Mesenchymal stem cell (in vitro differentiated cells and primary cell): ENCODE data around the gene CCDC82.
"Not testable (repeated sequence)": the region's sequence is repeated elsewhere in the genome, so short reads cannot be mapped to it uniquely, and the experiment has no call there.

Experiments used
- DNase-seq: peaks from one replicate; pipeline ENCODE4 v3.0.0-alpha.2; 2013
- H2AFZ ChIP-seq: one replicate; pipeline ENCODE4 v1.6.1; 2013; ENCODE audit warnings: low read depth, mild to moderate bottlenecking, control low read depth, inconsistent platforms, low read length, moderate library complexity
- H2AK5ac ChIP-seq: 2 replicates; pipeline ENCODE4 v1.6.1; 2013; ENCODE audit warnings: low read length, moderate library complexity, mild to moderate bottlenecking, inconsistent platforms; ENCODE audit not compliant: severe bottlenecking
- H2BK120ac ChIP-seq: one replicate; pipeline ENCODE4 v1.6.1; 2013; ENCODE audit warnings: low read depth, mild to moderate bottlenecking, inconsistent platforms, low read length, moderate library complexity
- H2BK12ac ChIP-seq, 2 experiments: one replicate each; pipeline ENCODE4 v1.6.1; 2013; ENCODE audit warnings: inconsistent platforms in 2 of 2, low read length in 2 of 2, mild to moderate bottlenecking in 2 of 2, moderate library complexity in 2 of 2, control low read depth in 1 of 2
- H2BK15ac ChIP-seq: one replicate; pipeline ENCODE4 v1.6.1; 2013; ENCODE audit warnings: mild to moderate bottlenecking, low read depth, inconsistent platforms; ENCODE audit not compliant: poor library complexity, severe bottlenecking
- H2BK5ac ChIP-seq: 2 replicates; pipeline ENCODE4 v1.6.1; 2013; ENCODE audit warnings: low read depth, mild to moderate bottlenecking, low read length, control low read depth, inconsistent platforms; ENCODE audit not compliant: poor library complexity, severe bottlenecking
- H3K14ac ChIP-seq, 2 experiments: one replicate each; pipeline ENCODE4 v1.6.1; 2013; ENCODE audit warnings: inconsistent platforms in 2 of 2, low read length in 2 of 2, control low read depth in 1 of 2, mild to moderate bottlenecking in 1 of 2, moderate library complexity in 1 of 2
- H3K18ac ChIP-seq, 2 experiments: one replicate each; pipeline ENCODE4 v1.6.1; 2013; ENCODE audit warnings: inconsistent platforms in 2 of 2, low read length in 2 of 2, control low read depth in 1 of 2, low read depth in 1 of 2, mild to moderate bottlenecking in 1 of 2
- H3K23ac ChIP-seq, 2 experiments: one replicate each; pipeline ENCODE4 v1.6.1; 2013; ENCODE audit warnings: inconsistent platforms in 2 of 2, low read length in 2 of 2, mild to moderate bottlenecking in 2 of 2, moderate library complexity in 2 of 2, control low read depth in 1 of 2
- H3K27ac ChIP-seq: 2 replicates; pipeline ENCODE4 v1.5.1; 2013; ENCODE audit warnings: mild to moderate bottlenecking, moderate library complexity, low read length, control low read depth, inconsistent platforms; ENCODE audit not compliant: poor library complexity, severe bottlenecking
- H3K27me3 ChIP-seq, 2 experiments: 2 replicates each; pipeline versions ENCODE4 v1.6.1 to v1.7.0; 2013; ENCODE audit warnings: low read length in 2 of 2, mild to moderate bottlenecking in 2 of 2, moderate library complexity in 2 of 2, control low read depth in 1 of 2, inconsistent platforms in 1 of 2; ENCODE audit not compliant: control insufficient read depth in 1 of 2, insufficient read depth in 1 of 2
- H3K36me3 ChIP-seq, 2 experiments: 2 replicates each; pipeline versions ENCODE4 v1.6.1 to v1.7.0; 2013; ENCODE audit warnings: low read length in 2 of 2, control low read depth in 1 of 2, inconsistent platforms in 1 of 2, low read depth in 1 of 2, mild to moderate bottlenecking in 1 of 2; ENCODE audit not compliant: insufficient read depth in 2 of 2, control insufficient read depth in 1 of 2
- H3K4ac ChIP-seq, 2 experiments: one replicate each; pipeline ENCODE4 v1.6.1; 2013; ENCODE audit warnings: inconsistent platforms in 2 of 2, low read length in 2 of 2, mild to moderate bottlenecking in 2 of 2, moderate library complexity in 2 of 2, control low read depth in 1 of 2, low read depth in 1 of 2
- H3K4me1 ChIP-seq: 2 replicates; pipeline ENCODE4 v1.6.1; 2013; ENCODE audit warnings: low read depth, low read length, control low read depth; ENCODE audit not compliant: control insufficient read depth, insufficient read depth
- H3K4me2 ChIP-seq: 2 replicates; pipeline ENCODE4 v1.6.1; 2013; ENCODE audit warnings: low read length, mild to moderate bottlenecking, inconsistent platforms; ENCODE audit not compliant: poor library complexity, severe bottlenecking
- H3K4me3 ChIP-seq, 2 experiments: 2 replicates each; pipeline versions ENCODE4 v1.5.1 to v1.7.0; 2013; ENCODE audit warnings: low read length in 2 of 2, mild to moderate bottlenecking in 2 of 2, control low read depth in 1 of 2, low read depth in 1 of 2; ENCODE audit not compliant: insufficient read depth in 1 of 2
- H3K79me1 ChIP-seq: replicated peaks from 2 replicates; pipeline ENCODE4 v1.6.1; 2013; ENCODE audit warnings: mild to moderate bottlenecking, control low read depth, low read length, inconsistent platforms; ENCODE audit not compliant: poor library complexity, severe bottlenecking
- H3K9ac ChIP-seq: 2 replicates; pipeline ENCODE4 v1.7.0; 2013; ENCODE audit warnings: mild to moderate bottlenecking, low read length, moderate library complexity
- H3K9me3 ChIP-seq: 2 replicates; pipeline ENCODE4 v1.7.0; 2013; ENCODE audit warnings: mild to moderate bottlenecking, low read length; ENCODE audit not compliant: control insufficient read depth
- H4K8ac ChIP-seq: one replicate; pipeline ENCODE4 v1.6.1; 2013; ENCODE audit warnings: inconsistent platforms, mild to moderate bottlenecking, low read length, moderate library complexity
- H4K91ac ChIP-seq: one replicate; pipeline ENCODE4 v1.6.1; 2013; ENCODE audit warnings: mild to moderate bottlenecking, low read length, inconsistent platforms
- WGBS: methylation state at CpG from one replicate; pipeline ENCODE4 v1.1.7; 2013; ENCODE audit warnings: mixed read lengths; 5-methylcytosine and 5-hydroxymethylcytosine counted together

The CCDC82 gene

DNA sequence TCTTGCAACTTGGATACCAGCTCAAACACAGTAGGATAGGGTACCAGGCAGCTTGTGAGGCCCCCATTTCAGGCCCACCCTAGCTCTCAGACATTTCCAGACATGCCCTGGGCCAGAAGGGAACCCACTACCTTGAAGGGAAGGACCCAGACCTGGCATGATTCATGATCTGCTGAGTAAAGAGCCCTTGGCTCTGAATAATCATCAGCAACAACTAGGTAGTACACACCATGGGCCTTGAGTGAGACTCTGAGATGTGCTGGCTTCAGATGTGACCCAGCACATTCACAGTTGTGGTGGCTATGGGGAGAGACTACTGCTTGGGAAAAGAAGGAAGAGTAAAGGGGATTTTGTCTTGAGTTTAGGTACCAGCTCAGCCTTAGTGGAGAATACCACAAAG, 23.7 kb upstream of the CCDC82 start:
- Histone ChIP-seq H2BK5ac (no peak overlapping the region), H3K18ac (no peak overlapping the region)

DNA sequence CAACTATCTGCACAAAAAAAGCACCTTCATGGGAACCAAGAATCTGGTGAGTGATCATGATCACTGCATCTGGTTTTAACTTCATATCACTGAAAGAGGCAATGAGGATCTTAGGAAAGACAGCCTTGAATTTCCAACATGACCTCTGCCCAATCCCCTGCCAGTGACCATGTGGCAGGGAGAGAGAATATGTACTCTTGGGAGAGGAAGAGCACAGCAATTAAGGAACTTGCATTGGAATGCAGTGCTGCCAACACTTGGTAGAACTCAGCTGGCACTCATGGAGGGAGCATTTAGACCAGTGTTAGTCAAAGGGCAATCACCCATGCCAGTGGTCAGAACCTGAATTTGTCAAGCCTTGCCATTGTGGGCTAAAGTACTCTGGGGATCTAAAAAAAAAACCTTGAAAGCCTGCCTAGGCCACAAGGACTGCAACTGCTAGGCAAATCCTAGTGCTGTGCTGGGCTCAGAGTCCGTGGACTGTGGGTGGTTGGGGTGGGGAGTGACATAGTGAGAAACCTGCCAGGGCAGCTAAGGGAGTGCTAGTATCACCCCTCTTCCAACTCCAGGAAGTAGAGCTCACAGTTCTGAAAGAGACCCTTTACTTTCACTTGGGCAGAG, 23.2 kb upstream of the CCDC82 start:
- Histone ChIP-seq H2BK120ac (no peak overlapping the region), H4K91ac (no peak overlapping the region), H3K36me3 (no peaks in the 10 kb centered on the region), H3K23ac (no peak overlapping the region), H3K14ac (no peak overlapping the region), H2BK15ac (no peak overlapping the region), H3K4me3 (no peak overlapping the region), H3K9me3 (no peaks in the 10 kb centered on the region), H2BK5ac (no peak overlapping the region), H2AFZ (no peak overlapping the region), H3K4me1 (no peaks in the 10 kb centered on the region), H3K27ac (no peak overlapping the region), H3K4me2 (no peak overlapping the region), H3K18ac (no peak overlapping the region), H2BK12ac (no peak overlapping the region), H2AK5ac (no peak overlapping the region), H3K27me3 (no peaks in the 10 kb centered on the region), H3K79me1 (no peaks in the 10 kb centered on the region), H3K9ac (no peak overlapping the region), H3K4ac (no peak overlapping the region), H4K8ac (no peak overlapping the region)
- WGBS, result 89% methylated on average over 1 of the region's 1 CpG
- DNase-seq, result no peak

More for the DNA sequence above, 23.7 kb upstream of the CCDC82 start:
- Histone ChIP-seq H3K9ac (no peak overlapping the region), H3K79me1 (no peaks in the 10 kb centered on the region), H2BK12ac (no peak overlapping the region), H3K4me3 (no peak overlapping the region), H3K9me3 (no peaks in the 10 kb centered on the region), H3K36me3 (no peaks in the 10 kb centered on the region), H3K27me3 (no peaks in the 10 kb centered on the region), H4K8ac (no peak overlapping the region), H3K4ac (no peak overlapping the region), H2AFZ (no peak overlapping the region), H2BK15ac (no peak overlapping the region), H3K14ac (no peak overlapping the region), H3K27ac (no peak overlapping the region), H3K23ac (no peak overlapping the region), H4K91ac (no peak overlapping the region), H2BK120ac (no peak overlapping the region), H2AK5ac (no peak overlapping the region), H3K4me1 (no peaks in the 10 kb centered on the region), H3K4me2 (no peak overlapping the region)
- DNase-seq, result no peak

DNA sequence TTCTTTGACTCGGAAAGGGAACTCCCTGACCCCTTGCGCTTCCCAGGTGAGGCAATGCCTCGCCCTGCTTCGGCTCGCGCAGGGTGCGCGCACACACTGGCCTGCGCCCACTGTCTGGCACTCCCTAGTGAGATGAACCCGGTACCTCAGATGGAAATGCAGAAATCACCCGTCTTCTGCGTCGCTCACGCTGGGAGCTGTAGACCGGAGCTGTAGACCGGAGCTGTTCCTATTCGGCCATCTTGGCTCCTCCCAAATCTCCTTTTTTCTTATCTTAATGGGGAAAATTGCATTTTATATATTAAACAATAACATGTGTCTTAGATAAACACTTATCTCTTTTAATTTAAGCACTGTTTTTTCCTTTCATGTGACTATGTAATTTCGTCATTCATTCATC, 21.7 kb upstream of the CCDC82 start:
- not testable (repeated sequence) for H3K4me3 ChIP-seq, H3K36me3 ChIP-seq, H3K9me3 ChIP-seq, H3K14ac ChIP-seq, H2AK5ac ChIP-seq, H2AFZ ChIP-seq, H3K9ac ChIP-seq, H3K4me2 ChIP-seq, H3K27ac ChIP-seq, H3K27me3 ChIP-seq, H3K18ac ChIP-seq, H3K23ac ChIP-seq, H4K91ac ChIP-seq, H2BK120ac ChIP-seq, H4K8ac ChIP-seq, H3K79me1 ChIP-seq, H2BK12ac ChIP-seq, H2BK5ac ChIP-seq, H3K4ac ChIP-seq, DNase-seq, H3K4me1 ChIP-seq, H2BK15ac ChIP-seq
- WGBS, result 92% methylated on average over 10 of the region's 18 CpGs

DNA sequence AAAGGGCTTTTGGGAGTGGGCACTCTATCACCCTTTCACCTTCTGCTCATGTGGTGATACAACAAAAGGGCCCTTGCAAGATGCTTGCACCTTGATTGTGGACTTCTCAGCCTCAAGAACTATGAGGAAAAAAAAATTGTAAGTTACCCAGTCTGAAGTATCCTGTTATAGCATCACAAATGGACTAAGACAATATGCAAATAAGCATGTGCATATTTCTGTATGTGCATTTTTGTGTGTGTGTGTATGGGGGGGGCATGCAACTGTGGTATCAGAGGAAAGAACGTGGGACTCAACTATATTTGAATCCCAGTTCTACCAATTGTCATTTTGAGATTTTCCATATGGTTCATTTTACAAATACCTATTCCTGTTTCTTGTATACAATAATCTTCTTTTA, 11.0 kb upstream of the CCDC82 start:
- H3K14ac ChIP-seq, result no peak overlapping the region
- no peak overlapping the region for H4K91ac ChIP-seq
- H3K18ac ChIP-seq, result no peak overlapping the region
- H2AK5ac ChIP-seq, result no peak overlapping the region
- no peak for DNase-seq
- H3K27me3 ChIP-seq, result no peaks in the 10 kb centered on the region
- no peaks in the 10 kb centered on the region for H3K79me1 ChIP-seq
- no peak overlapping the region for H2BK12ac ChIP-seq
- no peak overlapping the region for H2BK5ac ChIP-seq
- WGBS, result no CpG with 5 or more reads among the region's 1 CpG
- no peak overlapping the region for H3K27ac ChIP-seq
- H3K4ac ChIP-seq, result no peak overlapping the region
- no peak overlapping the region for H4K8ac ChIP-seq
- no peak overlapping the region for H2AFZ ChIP-seq
- no peak overlapping the region for H3K4me3 ChIP-seq
- no peaks in the 10 kb centered on the region for H3K4me1 ChIP-seq
- H3K36me3 ChIP-seq, result no peaks in the 10 kb centered on the region
- H2BK15ac ChIP-seq, result no peak overlapping the region
- H2BK120ac ChIP-seq, result no peak overlapping the region
- H3K9ac ChIP-seq, result no peak overlapping the region
- H3K4me2 ChIP-seq, result no peak overlapping the region
- H3K9me3 ChIP-seq, result no peaks in the 10 kb centered on the region
- H3K23ac ChIP-seq, result no peak overlapping the region
